NCI-H1436 (cell line): ENCODE measurements around the gene MPP3.
"Not testable (repeated sequence)": the region's sequence is repeated elsewhere in the genome, so short reads cannot be mapped to it uniquely, and the experiment has no call there.

Source experiments
- DNase-seq: peaks from one replicate; lab custom pipeline; 2025; lab: John Stamatoyannopoulos, UW

The MPP3 gene

GRCh38 chr17:43808076-43808475, 24.9 kb downstream of the MPP3 start:
- DNase-seq = no peak

- no peak for DNase-seq
Measured at GRCh38 chr17:43805117-43805516, 27.8 kb downstream of the MPP3 start.

DNA sequence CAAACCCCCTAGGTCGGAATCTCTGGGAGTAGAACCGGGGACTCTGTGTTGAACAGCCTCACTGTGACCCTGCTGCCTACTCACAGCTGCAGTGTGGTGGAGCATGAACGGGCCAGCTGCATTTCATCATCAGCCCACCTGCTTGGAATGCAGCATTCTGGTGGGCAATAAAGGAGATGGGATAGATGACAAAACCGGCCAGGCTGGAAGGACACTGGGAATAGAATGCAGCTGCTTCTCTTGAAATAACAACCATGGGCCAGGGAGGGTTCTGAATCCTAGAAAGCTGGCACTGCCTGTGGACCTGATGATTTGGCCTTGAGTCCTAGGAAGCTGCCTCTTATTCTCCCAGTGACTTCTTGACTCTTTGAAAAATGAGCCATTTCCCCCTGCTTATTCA, 29.2 kb downstream of the MPP3 start:
- DNase-seq = no peak

DNA sequence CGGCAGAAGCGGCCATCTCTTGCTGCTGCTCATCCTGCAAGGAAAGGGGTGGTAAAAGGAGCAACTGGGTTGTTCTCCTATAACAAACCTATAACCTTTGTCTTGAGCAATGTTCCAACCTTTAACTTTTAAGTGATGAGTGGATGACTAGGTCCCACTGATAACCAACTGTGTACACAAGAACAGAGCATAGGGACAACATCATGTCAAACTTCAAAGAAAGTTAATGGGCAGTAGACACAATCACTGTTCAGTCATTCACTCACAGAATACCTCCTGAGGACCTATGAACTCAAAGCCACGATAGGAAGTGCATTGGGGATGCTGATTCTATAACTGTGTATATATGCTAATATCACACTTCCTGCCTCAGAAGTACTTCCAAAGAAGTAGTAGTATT, 31.1 kb downstream of the MPP3 start:
- no peak for DNase-seq

- no peak for DNase-seq
Measured at GRCh38 chr17:43800736-43801135, 32.2 kb downstream of the MPP3 start.

- no peak for DNase-seq
Measured at GRCh38 chr17:43799047-43799446, 33.9 kb downstream of the MPP3 start.

DNA sequence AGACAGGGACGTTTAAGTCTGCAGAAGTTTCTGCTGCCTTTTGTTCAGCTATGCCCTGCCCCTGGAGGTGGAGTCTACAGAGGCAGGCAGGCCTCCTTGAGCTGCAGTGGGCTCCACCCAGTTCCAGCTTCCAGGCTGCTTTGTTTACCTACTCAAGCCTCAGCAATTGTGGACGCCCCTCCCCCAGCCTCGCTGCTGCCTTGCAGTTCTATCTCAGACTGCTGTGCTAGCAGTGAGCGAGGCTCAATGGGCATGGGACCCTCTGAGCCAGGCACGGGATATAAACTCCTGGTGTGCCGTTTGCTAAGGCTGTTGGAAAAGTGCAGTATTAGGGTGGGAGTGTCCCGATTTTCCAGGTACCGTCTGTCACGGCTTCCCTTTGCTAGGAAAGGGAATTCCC, 34.9 kb downstream of the MPP3 start:
- not testable (repeated sequence) for DNase-seq

- DNase-seq = not testable (repeated sequence)
Measured at GRCh38 chr17:43792668-43793067, 40.3 kb downstream of the MPP3 start.

GRCh38 chr17:43791589-43791988, 41.4 kb downstream of the MPP3 start:
- no peak for DNase-seq

DNA sequence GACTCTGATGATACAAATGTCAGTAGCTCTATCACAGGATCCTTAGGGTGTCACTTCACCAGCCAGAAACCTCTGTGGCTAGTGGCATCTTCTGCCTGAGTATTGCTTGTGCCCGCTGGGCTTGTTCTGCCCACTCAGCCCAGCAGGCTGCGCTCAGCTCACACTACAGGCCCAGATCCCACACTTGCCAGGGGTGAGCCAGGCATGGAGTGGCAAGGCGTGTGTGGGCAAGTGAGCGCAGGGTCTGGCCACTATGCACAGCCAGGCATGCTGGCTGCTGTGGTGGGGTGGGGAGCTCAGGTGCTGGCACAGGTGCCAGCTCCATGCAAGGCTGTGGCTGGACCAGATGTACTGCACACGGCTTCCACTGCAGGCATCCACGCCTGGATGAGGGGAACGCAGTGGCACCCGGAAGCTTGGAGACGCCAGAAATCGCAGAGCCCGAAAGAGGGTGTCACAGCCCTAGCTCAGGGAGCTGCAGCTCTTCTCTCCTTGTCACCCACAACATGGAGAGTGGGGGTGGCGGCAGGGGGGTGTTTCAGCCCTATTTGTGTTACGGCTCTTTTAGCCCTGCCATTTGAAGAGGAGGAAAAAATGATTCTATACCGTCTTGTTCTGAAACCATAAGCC, 42.5 kb downstream of the MPP3 start:
- peak; percentile 37 for DNase-seq

GRCh38 chr17:43789482-43789881, 43.5 kb downstream of the MPP3 start:
- DNase-seq = no peak

GRCh38 chr17:43788540-43788939, 44.4 kb downstream of the MPP3 start:
- DNase-seq = no peak

GRCh38 chr17:43787728-43788127, 45.2 kb downstream of the MPP3 start:
- no peak for DNase-seq

DNA sequence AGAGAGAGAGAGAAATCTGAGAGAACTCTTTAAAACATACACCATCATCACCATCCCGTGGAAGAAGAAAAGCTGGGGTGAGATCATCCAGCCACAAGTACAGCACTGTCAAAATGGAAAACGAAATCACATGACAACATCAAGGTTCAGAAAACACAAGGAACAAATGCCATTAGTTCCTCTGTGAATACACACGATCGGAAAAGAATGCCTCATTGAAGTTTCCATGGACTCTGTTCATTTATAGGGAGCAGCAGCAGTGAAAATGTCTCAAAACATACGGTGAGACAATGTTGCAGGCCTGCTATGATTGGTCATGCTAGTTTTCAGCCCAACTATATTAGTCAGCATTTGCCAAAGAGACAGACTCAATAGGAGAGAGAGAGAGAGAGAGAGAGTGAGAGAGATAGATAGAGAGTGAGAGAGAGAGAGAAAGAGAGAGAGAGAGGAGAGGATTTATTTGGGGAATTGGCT, 48.3 kb downstream of the MPP3 start:
- no peak for DNase-seq

- DNase-seq = no peak
Measured at GRCh38 chr17:43784068-43784467, 48.9 kb downstream of the MPP3 start.

DNA sequence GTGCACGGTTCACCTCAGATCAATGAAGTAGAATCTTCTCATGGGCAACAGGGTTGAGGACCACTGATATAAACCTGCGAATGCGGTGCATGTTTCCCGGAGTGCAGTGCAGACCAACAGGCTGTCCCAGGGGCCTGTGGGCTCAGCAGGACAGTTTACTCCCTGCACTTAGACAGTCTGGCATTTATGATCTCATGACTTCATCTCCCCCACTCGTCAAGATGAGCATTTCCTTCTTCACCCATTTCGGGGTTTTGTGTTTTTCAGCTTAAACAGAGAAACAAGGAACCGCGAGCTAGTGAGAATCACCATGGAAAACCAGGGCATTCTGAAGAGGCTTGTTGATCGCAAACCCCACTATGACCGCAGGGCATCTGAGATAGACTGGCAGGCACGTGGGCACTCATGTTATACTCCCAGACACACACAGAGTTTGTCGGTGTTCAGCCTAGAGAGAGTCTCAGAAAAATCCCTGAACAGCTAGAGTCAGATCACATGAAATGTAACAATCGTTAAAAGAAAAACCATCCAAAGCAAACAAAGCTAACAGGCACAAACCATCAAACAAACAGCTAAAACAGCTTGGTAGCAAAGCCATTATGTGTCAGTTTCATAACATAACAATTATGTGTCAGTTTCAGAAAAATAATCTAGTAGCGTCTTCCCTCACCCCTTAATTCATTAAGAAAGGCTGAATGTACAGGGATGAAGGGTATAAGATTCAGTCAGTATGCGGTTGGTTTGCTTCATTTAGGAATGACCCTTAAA, 49.8 kb downstream of the MPP3 start:
- DNase-seq = no peak

DNA sequence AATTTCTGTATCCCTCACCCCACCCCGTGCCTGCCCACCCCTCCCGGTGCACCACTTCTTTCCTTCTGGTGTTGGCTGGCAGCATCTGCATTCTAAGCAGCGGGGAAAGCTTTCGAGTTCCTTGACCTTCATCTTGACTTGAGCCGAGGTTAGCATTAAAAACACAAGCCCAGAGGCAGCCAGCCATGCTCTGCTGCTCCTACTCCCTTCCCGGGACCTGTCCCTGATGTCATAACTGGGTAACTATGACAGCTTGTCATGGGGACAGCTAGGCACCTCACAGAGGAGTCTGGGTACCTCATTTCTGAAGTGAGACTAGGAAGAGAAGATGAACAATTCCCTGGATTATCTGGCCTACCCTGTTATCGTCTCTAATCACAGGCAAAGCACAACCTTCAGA, 52.8 kb downstream of the MPP3 start, which contains the start of gene CFAP97D1:
Gene CFAP97D1, plus strand, starts transcription at position 301 of the 400 bp plus-strand sequence. Its CDS starts 28 bp downstream, at position 329.
- no peak for DNase-seq

GRCh38 chr17:43779145-43780125, 53.5 kb downstream of the MPP3 start:
- DNase-seq = no peak

- peak; percentile 71 for DNase-seq
Measured at GRCh38 chr17:43778337-43779144, 54.4 kb downstream of the MPP3 start, which contains the start of gene DUSP3. Gene DUSP3 (minus strand): TSS chr17:43778977. CDS start chr17:43778924, 53 bp downstream.

GRCh38 chr17:43774304-43775250, 58.4 kb downstream of the MPP3 start:
- DNase-seq = no peak
